Stimulated activated CD8-positive, alpha-beta memory T cell treated with anti-CD3 and anti-CD28 coated beads, Interleukin-7, amount 100 ng/mL, for 4 hours (primary cell): ENCODE data around the gene STK4.

Experiments used
- DNase-seq, 2 donors: peaks; one replicate each; pipeline ENCODE4 v3.0.0-alpha.2; 2020; ENCODE audit warnings: low read depth in 2 of 2

STK4 gene

DNA sequence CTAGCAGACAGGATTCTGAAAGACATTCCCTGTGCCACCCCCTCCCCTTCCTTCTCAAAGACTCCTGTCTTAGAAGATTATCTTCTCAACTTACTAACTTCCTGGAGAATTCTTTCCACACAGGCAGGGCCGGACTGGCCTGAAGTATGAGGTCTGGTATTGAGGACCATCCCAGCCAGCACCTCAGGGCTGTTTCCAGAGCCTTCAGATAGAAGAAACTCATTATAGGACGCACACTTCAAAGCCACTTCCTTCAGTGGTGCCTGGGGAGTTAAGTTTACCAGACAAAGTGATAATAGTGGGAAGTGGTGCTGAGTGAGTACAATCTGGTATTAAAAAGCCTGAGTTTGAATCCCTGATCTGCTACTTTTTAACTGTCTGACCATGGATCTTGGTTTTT is 119.0 kb downstream of the STK4 start:
- no peak for DNase-seq

DNA sequence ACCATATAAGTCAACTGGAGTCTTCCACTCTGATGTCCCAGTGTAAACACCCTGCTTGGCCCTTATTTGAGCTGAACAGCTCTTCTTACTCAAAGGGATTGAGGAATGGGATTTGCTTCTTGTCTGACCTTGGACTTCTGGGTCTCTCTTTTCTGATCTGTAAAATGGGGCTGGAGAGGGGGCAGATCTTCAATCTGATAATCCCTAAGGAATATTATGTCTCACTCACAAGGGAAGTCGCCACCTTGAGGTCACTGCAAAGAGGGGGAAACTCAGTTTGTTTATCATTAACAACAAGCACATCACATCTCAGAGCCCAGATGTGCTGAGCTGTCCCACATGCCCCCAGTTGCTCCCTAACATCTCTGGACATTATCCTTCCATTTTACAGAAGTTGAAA is 119.6 kb downstream of the STK4 start:
- no peak for DNase-seq

DNA sequence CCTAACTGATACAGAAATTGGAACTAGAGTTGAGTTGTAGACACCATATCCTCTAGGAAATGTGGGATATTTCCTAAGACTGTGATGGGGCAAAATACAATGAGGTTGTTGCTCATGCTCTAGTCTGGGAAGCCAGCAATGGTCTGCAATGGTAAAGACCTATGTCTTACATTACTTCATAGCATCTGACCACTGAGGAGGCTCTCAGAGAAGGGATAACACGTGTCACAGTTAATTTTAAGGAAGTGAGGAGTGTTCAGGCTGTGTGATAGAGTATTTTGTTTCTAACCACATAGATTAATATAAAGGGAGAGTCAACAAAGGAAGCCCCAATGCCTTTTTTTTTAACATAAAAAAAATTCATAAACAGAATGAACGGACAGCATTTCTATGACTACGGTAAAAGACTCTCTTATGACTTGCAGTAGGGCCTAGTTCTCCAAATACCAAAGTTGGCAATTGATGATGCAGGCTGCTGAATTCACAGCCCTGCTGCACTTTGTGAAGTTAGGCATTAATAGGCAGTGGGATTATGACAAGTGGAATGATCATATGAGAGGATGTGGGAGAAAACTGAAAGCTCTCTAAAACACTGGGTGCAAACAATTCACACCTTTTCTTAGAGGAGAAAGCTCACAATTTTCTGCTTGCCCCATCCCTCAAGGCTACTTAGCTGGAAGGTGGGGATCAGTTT is 120.9 kb downstream of the STK4 start:
- no peak for DNase-seq

GRCh38 chr20:45087814-45088213 is 121.5 kb downstream of the STK4 start:
- no peak for DNase-seq

GRCh38 chr20:45088247-45088646 is 121.9 kb downstream of the STK4 start:
- no peak for DNase-seq

- no peak for DNase-seq
Observed at GRCh38 chr20:45090481-45090880, 124.2 kb downstream of the STK4 start.

DNA sequence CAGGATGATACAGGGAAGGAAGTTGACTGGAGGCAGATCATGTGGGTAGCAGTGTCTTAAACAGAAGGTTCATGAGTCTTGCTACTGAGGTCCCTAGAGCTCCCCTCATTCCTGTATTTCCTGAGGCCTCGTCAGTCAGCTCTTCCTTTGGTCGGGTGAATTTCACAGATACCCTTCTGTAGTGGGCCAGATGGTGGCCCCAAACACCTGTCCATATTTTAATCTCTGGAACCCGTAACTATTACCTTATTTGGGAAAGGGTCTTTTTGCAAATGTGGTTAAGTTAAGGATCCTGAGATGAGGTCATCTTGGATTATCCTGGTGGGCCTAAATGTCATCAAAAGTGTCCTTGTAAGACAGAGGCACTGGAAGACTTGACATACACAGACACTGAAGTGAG is 125.1 kb downstream of the STK4 start:
- DNase-seq = no peak

- DNase-seq = no peak
Observed at GRCh38 chr20:45092898-45093297, 126.6 kb downstream of the STK4 start.

DNA sequence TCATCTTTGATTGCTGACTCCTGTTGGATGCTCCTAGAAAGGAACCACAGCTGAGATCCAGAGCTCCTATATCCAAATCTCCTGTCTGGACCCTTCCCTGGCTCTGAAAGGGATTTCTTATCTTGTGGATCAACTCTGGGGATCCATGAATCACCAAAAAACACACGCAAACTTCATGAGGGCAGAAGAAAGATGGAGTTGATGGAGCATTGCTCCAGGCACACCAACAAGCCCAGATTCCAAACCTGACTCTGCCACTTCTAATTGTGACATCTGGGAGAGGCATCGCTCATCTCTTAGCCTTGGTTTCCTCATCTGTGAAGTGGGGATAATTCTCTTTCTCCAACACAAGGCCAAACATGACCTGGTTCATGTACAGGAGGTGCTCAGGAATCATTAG is 127.9 kb downstream of the STK4 start:
- no peak for DNase-seq

DNA sequence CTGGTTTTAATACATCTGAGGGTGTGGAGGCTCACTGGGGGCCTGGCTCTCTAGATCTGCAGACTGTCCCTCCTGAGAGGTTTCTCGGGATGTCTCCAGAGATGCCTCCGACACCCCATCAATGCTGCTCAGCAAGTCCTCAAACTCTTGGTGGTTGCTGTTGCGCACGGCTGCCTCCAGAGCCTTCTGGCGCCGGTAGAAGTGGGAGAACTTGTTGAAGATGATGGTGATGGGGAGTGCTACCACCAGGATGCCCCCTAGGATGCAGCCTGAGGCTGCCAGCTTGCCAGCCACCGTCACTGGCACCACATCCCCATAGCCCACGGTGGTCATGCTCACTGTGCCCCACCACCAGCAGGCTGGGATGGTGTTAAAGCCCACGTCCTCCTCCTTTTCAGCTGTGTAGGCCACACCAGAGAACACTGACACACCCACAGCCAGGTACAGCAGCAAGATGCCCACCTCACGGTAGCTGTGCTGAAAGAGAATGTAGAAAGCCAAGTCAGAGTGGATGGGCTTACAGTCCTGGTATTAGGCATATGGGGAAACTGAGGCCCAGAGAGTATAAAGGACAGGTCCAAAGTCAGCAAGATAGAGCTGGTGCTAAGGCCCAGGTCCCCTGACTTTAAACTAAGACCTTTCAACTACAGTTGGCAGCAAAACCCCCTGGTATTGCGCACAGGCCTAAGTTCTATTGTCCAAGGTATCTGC is 128.7 kb downstream of the STK4 start:
- no peak for DNase-seq

- DNase-seq = peak; percentile 19 to 31
Observed at GRCh38 chr20:45095805-45096238, 129.5 kb downstream of the STK4 start.

GRCh38 chr20:45096781-45097180 is 130.5 kb downstream of the STK4 start:
- DNase-seq = no peak

DNA sequence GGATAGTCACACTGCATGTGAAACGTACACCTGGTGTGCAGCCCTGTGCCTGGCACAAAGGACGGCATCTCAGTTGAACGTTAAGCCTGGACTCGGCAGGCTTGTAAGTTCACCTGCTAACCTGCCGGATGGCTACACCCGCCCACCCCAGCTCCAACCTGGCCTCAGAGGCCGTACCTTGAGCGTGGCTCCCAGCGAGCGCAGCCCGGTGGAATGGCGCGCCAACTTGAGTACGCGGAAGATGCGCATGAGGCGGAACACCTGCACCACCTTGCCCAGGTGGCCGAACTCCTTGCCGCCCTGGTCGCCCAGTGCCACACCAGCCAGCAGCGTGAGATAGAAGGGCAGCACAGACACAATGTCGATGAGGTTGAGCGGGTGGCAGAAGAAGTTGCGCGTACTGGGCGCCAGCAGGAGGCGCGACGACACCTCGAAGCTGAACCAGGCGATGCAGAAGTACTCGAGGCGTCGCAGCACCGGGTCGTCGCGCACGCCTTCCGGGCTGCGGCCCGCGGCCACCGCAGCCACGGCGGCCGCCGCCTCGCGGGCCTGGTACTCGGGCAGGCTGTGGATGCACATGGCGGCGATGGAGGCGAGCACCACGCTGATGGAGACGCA is 131.3 kb downstream of the STK4 start:
- peak in 1 of 2 donors; percentile 8 for DNase-seq

DNA sequence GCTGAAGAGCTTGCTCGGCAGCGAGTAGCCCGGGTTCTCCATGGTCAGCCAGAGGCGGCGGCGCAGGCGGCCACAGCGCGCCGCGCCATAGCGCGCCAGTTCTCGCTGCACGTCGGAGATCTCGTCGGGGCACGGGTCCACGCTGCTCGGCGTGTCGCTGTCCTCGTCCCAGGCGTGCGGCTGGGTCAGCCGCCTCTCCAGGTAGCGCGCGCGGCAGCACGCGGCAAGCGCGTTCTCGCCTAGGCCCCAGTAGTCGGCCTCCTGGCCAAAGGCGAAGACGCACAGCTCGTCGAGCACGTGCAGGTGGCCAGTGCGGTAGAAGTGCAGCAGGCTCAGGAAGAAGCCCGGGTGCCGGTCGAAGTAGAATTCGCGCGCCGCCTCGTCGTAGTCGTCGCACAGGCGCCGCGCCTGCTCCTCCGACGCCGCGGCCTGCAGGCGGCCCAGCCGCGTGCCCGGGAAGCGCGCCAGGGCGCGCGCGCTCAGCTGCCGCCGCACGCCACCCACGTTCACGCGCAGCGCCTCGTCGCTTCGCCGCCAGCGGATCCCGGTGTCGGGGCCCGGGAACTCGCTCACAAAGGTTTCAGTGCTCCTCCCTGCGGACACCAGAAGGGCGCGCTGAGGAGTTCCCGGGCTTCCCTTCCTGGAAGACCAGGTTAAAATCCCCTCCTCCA is 131.9 kb downstream of the STK4 start:
- no peak for DNase-seq

DNA sequence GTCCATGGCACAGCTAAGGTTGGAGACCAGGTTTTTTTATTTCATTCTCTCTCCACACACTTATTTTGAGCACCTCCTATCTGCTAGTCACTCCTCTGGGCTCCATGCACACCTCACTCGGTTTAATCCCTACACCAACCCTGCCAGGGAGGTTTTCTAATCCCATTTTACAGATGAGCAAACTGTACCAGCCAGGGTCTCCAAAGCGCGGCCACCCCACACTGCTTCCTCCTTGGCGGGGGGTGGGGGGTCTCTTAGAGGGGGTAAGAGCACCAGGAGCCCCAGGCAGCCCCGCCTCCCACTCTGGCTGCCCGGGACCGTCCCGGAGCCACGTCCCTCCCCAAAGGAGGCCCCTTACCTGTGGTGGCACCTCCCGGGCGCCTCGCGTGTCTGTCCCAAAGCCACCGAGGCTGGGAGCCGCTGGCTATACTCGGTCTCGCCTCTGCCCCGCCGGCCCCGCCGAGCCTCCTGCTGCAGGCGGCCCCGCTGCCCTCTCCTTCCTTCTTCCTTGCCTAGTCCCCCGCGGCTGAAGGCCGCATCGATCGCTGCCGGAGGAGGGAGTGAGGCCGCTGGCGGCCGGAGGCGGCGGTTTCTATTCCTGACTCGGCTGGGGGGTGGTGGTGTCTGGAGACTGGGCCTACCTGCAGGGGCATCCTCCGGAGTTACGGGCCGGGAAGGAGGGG is 134.4 kb downstream of the STK4 start, which contains the start of gene KCNS1:
Gene KCNS1 (minus strand): TSS at position 565 of the 683 bp plus-strand sequence. CDS start 1,891 bp downstream, outside the sequence.
- no peak for DNase-seq

GRCh38 chr20:45101333-45101850 is 135.1 kb downstream of the STK4 start:
- no peak for DNase-seq

GRCh38 chr20:45103072-45103471 is 136.8 kb downstream of the STK4 start:
- no peak for DNase-seq

DNA sequence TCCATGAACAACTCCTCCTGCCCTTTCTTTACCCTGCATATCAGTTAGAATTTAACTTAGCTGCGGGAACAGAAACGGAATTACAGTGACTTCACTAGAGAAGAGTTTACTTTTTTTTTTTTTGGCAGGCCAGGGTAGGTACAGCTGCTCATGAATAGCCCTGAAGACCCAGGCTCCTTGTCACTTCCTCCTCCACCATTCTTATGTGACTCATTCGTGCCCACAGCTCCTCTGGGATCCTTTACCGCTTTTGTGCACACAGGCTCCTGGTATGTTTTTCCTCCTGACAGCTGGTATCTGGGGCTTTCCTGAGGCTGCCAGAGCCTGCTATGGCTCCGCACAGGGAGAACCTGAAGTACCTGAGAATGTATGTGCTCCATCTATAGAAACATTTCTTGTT is 138.5 kb downstream of the STK4 start:
- DNase-seq = no peak

- DNase-seq = no peak
Observed at GRCh38 chr20:45105317-45105716, 139.0 kb downstream of the STK4 start.

DNA sequence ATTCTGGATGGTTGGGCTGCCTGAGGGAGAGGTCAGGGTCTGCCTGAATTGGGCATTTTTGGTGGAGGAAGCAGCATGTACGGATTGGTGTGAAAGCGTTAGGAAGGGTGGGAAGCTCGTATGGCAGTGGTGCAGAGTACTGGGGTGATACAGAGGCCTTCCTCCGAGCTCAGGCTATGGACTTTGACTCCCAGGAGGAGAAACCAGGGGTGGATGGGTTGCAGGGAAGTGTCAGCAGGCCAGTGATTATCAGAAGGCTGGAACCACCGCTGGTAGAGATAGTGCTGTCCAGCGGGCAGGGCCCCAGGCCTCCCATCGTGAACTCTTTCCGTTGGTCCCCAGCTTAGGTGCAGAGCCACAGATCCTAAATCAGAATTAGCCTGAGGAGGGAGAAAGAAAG is 143.3 kb downstream of the STK4 start:
- no peak for DNase-seq

- no peak for DNase-seq
Observed at GRCh38 chr20:45110301-45110700, 144.0 kb downstream of the STK4 start.

- no peak for DNase-seq
Observed at GRCh38 chr20:45111285-45111684, 145.0 kb downstream of the STK4 start.
